22Rv1 (cell line): ENCODE results near the gene FAM43A.

ENCODE experiments used
- ZFX ChIP-seq: fragments of 450-650 bp; IDR thresholded peaks from 2 replicates; pipeline ENCODE4 v1.6.1; 2017; ENCODE audit warnings: antibody characterized with exemption, borderline replicate concordance
- TF ChIP-seq, protein P1 (sequence below): fragments of 450-650 bp; IDR thresholded peaks from 2 replicates; pipeline ENCODE4 v1.5.1; 2017; ENCODE audit warnings: mild to moderate bottlenecking

DNA sequence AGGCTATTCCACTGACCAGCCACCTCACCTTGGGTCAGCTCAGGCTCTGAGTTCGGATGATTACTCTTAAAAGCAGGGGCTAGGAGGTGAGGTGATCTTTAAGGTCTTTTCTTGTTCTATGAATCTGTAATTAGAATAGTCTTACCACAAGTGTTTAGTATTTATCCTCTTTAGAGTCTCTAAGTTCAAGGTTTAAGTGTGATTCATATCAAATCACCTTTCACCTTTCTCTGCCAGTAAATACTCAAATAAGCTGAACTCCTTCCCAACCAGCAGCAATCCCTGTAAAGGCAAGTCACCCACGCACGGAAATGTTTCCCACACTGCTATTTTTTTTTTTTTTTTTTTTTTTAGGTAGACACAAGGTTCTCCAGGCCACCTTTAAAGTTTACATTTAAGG is 37.9 kb upstream of the FAM43A start:
- TF ChIP-seq, protein P1, sequence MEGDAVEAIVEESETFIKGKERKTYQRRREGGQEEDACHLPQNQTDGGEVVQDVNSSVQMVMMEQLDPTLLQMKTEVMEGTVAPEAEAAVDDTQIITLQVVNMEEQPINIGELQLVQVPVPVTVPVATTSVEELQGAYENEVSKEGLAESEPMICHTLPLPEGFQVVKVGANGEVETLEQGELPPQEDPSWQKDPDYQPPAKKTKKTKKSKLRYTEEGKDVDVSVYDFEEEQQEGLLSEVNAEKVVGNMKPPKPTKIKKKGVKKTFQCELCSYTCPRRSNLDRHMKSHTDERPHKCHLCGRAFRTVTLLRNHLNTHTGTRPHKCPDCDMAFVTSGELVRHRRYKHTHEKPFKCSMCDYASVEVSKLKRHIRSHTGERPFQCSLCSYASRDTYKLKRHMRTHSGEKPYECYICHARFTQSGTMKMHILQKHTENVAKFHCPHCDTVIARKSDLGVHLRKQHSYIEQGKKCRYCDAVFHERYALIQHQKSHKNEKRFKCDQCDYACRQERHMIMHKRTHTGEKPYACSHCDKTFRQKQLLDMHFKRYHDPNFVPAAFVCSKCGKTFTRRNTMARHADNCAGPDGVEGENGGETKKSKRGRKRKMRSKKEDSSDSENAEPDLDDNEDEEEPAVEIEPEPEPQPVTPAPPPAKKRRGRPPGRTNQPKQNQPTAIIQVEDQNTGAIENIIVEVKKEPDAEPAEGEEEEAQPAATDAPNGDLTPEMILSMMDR, result no peak
- no peak for TF ChIP-seq ZFX
